GM19025 (cell line): ENCODE results near the gene CABP2.
"Not testable (repeated sequence)": the region's sequence is repeated elsewhere in the genome, so short reads cannot be mapped to it uniquely, and the experiment has no call there.

Source experiments
- ATAC-seq: cut with Tn5 transposase; IDR thresholded peaks from one replicate; pipeline ENCODE4 v1.9.1; 2021; ENCODE audit warnings: mild to moderate bottlenecking, low read depth, moderate library complexity; ENCODE audit not compliant: unreplicated experiment

The CABP2 gene

GRCh38 chr11:67539550-67539949 lies 16.3 kb upstream of the CABP2 start:
- ATAC-seq: no peak

GRCh38 chr11:67538823-67539505 lies 15.7 kb upstream of the CABP2 start:
- ATAC-seq: no peak

GRCh38 chr11:67538306-67538705 lies 15.1 kb upstream of the CABP2 start:
- ATAC-seq: no peak

- no peak for ATAC-seq
Observed at GRCh38 chr11:67535561-67535960, 12.3 kb upstream of the CABP2 start.

GRCh38 chr11:67534070-67534679 lies 10.9 kb upstream of the CABP2 start:
- ATAC-seq: no peak

GRCh38 chr11:67532889-67533288 lies 9.6 kb upstream of the CABP2 start:
- ATAC-seq: no peak

- ATAC-seq: no peak
Observed at GRCh38 chr11:67530282-67530592, 7.0 kb upstream of the CABP2 start.

- no peak for ATAC-seq
Observed at GRCh38 chr11:67528376-67528775, 5.1 kb upstream of the CABP2 start.

GRCh38 chr11:67525275-67525976 lies 2.2 kb upstream of the CABP2 start:
- ATAC-seq: no peak

GRCh38 chr11:67524480-67524808 lies 1.2 kb upstream of the CABP2 start:
- ATAC-seq: no peak

GRCh38 chr11:67523556-67524479 lies 572 bp upstream of the CABP2 start:
- no peak for ATAC-seq

- ATAC-seq: no peak
Observed at GRCh38 chr11:67522338-67522737, 908 bp downstream of the CABP2 start.

- ATAC-seq: no peak
Observed at GRCh38 chr11:67521924-67522323, 1.3 kb downstream of the CABP2 start.

- ATAC-seq: no peak
Observed at GRCh38 chr11:67520856-67521824, 2.1 kb downstream of the CABP2 start.

- ATAC-seq: no peak
Observed at GRCh38 chr11:67519726-67520125, 3.5 kb downstream of the CABP2 start.

- no peak for ATAC-seq
Observed at GRCh38 chr11:67517784-67518552, 5.3 kb downstream of the CABP2 start.

- no peak for ATAC-seq
Observed at GRCh38 chr11:67516806-67517205, 6.4 kb downstream of the CABP2 start.

GRCh38 chr11:67514116-67514515 lies 9.1 kb downstream of the CABP2 start:
- no peak for ATAC-seq

GRCh38 chr11:67511558-67511957 lies 11.7 kb downstream of the CABP2 start:
- ATAC-seq: not testable (repeated sequence)
